GM10847 (cell line): Measurements from ENCODE around the gene DTWD1.

Experiments used
- POLR2A ChIP-seq: IDR thresholded peaks from 2 replicates; pipeline ENCODE4 v1.6.1; 2011; ENCODE audit not compliant: insufficient read length; ENCODE audit errors: extremely low read depth

Gene DTWD1

DNA sequence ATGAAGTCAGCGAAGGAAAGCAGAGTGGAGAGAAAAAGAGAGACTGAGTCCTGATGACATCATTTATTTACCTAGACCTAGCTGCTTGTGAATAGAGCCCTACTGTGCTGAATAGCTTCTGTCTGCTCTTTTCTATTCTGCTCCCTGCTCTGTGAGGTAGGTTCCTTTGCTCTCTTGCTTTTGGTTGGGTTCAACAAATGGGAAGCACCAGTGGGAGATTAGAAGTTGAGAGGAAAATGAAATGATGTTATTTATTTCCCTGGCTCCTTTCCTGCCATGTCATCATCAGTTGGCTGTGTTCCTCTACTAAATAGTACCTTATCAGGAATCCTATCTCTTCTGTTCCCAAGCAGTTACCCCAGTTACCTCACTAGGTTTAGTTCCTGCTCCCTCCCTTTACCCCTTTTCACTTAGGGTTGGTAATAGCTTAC, 23.5 kb downstream of the DTWD1 start:
- no peak for TF ChIP-seq POLR2A

GRCh38 chr15:49645277-49645676, 24.4 kb downstream of the DTWD1 start:
- no peak for TF ChIP-seq POLR2A

DNA sequence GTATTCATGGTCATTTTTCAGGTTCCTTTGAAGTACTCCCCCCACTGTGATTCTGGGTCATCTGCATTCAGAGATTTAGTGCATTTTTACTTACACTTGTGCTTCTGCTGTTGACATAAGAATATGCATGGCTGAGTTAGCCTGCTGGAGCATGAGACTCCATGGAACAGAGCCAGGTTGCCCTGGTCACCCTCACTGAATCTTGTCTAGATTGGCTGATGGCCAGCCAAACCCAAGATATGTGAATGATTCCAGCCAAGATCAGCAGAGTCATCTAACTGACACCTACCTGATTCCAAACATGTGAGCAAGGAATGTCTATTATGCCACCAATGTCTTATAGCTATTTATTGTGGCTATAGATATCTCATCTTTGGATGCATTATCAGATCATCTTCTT, 25.1 kb downstream of the DTWD1 start:
- no peak for TF ChIP-seq POLR2A

DNA sequence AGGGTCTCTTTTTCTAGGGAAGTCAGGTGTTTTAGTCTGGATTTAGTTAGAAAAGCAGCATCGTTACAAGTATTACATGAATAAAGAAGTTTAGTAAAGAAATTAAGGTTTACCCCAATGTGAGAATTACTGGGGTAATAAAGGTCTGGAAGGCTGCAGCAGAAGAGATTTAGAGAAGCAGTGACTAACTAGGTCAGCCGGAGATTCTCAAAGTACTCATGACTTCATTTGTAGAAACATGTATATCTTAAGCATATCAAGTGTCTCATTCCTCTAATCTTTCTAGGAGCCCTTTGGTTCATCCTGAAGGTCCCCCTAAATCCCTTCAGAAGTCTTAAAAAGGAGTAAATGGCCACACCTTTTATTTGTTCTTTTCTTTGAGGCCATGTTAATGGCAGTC, 26.0 kb downstream of the DTWD1 start:
- TF ChIP-seq POLR2A, result no peak

DNA sequence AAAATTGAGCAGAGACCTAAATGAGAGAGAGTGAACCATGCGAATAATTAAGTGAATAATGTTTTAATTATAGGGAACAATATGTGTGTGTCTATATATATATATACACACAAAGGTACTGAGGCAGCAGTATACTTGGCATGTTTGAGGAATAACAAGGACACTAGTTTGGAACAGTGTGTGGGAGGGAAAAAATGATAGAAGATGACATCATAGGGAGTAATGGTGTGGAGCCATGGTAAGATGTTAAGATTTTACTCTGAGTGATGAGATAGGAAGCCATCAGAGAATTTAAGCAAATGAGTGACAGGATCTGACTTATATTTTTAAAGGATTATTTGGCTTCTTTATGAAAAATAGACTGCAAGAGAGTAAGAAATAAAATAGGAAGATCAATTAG, 29.1 kb downstream of the DTWD1 start:
- TF ChIP-seq POLR2A, result no peak

- no peak for TF ChIP-seq POLR2A
Observed at GRCh38 chr15:49650676-49651075, 29.8 kb downstream of the DTWD1 start.

GRCh38 chr15:49652922-49653321, 32.1 kb downstream of the DTWD1 start:
- TF ChIP-seq POLR2A, result no peak

- TF ChIP-seq POLR2A, result no peak
Observed at GRCh38 chr15:49656734-49657133, 35.9 kb downstream of the DTWD1 start.

GRCh38 chr15:49664716-49665115, 43.9 kb downstream of the DTWD1 start:
- no peak for TF ChIP-seq POLR2A

DNA sequence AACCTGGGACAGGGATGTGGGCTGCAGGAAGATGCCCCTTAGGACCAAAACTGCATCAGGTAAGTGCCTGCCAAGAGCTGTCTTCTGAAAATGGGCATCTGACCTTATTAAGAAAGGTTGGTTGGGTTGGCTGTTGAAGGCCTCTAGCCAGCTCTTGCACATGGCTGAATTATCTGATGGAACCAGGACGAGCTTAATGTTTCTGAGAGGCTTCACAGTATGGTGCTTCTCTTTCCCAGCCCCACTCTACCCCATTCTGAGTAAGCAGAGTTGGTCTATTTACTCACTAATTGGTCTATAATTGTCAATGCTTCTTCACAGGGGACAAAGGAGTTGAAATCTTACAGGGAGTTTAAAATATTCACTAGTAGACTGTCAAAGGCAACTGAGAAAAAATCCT, 48.4 kb downstream of the DTWD1 start:
- no peak for TF ChIP-seq POLR2A

- no peak for TF ChIP-seq POLR2A
Observed at GRCh38 chr15:49673861-49674260, 53.0 kb downstream of the DTWD1 start.

DNA sequence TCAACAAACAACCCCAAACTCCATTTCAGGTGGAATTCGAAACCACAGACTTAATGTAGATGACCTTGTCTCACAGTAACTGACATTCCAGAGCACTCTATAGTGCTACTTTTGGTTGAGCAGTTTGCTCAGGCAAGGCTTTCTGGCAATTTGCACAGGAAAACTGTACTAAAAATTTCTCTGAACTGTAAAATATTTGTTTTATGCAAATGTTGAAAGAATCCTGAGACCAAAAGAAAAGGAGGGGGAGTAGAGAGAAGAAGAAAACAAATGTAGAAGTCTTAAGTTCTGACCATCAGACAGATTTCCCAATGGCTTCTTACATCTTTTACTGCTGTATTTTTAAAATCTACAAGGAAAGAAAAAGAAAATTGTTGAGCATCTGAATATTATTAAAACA, 53.5 kb downstream of the DTWD1 start:
- no peak for TF ChIP-seq POLR2A

GRCh38 chr15:49675041-49675440, 54.2 kb downstream of the DTWD1 start:
- TF ChIP-seq POLR2A, result no peak

- no peak for TF ChIP-seq POLR2A
Observed at GRCh38 chr15:49678655-49679054, 57.8 kb downstream of the DTWD1 start.

DNA sequence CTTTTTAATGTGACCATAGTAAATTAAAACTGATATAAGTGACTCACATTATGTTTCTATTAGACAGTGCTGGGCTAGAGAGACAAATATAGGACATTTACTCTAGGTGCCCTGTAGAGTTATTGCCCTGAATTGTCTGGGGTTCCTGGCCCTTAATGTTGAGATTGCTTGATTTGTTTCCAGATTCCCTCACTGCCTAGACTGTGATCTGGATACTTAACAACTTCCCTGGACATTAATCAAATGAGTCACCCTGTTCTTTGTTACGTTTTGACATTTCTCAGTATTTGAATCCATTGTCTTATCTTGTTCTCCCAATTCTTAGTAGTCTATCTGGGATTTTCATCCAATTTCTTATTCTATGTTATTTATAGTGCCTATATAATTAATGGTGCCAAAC, 65.8 kb downstream of the DTWD1 start:
- TF ChIP-seq POLR2A, result no peak

DNA sequence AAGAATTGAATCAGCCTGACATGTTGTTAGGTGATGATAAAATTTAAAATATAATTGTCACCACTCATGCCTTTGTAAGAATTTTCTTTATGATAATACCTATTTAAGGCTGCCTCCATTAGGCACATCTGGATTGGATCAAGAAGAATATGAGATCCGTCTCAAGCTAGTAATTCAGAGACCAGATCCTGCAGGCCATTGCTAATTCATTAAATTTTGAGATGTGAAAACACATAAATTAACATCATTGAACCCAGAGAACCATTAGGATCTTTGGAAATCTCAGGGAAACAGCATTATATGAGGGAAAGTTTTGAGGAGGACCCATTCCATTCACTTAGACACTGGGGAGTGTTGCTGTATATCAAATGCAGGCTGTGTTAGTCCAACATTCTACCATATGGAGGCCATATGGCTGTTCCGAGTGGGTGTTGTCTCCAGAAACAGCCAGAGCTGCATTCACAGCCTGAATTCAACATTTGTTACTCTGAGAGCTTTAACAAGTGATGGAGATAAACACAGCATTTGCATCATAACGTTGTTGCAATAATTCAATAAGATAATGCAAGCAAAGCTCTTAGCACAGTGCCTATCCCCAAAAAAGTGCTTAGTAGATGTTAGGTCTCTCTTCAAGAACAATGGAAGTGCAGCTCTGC, 67.4 kb downstream of the DTWD1 start:
- TF ChIP-seq POLR2A, result no peak

GRCh38 chr15:49692514-49693090, 71.8 kb downstream of the DTWD1 start:
- no peak for TF ChIP-seq POLR2A
